Astrocyte of the spinal cord (primary cell): ENCODE results near the gene SNCAIP.

Experiments used
- DNase-seq: peaks from one replicate; pipeline ENCODE4 v3.0.0; 2011; ENCODE audit warnings: low read depth, low spot score
- H3K4me3 ChIP-seq: 2 replicates; pipeline ENCODE4 v1.5.1; 2011; ENCODE audit warnings: low read depth, mild to moderate bottlenecking, low read length, moderate library complexity
- in situ Hi-C: cut with HindIII; loops from 2 replicates; pipeline ENCODE4 v1.10.0; 2017; ENCODE audit warnings: low sequenced_read_pairs
- TF ChIP-seq, protein P1 (sequence below): IDR thresholded peaks from 2 replicates; pipeline ENCODE4 v1.5.1; 2012; ENCODE audit warnings: low read depth, mild to moderate bottlenecking, low read length, inconsistent platforms

The SNCAIP gene

DNA sequence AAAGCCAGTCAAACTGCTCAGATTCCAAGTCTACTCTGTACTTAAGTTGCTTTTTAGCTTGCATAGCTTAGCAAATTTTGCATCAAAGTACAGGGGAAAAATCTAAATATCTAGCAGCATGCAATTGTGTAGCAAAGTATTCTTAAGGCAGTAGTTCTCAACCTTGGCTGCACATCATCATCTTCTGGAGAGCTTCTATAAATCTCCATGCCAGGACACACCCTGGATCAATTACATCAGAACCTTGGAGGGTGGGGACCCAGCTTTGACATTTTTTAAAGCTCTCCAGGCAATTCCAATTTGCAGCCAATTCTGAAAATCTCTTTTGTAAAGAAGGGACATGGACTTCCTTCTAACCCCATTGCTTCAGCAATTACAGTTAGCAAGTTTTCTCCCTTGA is 187.5 kb downstream of the SNCAIP start:
- no peak for DNase-seq
- TF ChIP-seq, protein P1, sequence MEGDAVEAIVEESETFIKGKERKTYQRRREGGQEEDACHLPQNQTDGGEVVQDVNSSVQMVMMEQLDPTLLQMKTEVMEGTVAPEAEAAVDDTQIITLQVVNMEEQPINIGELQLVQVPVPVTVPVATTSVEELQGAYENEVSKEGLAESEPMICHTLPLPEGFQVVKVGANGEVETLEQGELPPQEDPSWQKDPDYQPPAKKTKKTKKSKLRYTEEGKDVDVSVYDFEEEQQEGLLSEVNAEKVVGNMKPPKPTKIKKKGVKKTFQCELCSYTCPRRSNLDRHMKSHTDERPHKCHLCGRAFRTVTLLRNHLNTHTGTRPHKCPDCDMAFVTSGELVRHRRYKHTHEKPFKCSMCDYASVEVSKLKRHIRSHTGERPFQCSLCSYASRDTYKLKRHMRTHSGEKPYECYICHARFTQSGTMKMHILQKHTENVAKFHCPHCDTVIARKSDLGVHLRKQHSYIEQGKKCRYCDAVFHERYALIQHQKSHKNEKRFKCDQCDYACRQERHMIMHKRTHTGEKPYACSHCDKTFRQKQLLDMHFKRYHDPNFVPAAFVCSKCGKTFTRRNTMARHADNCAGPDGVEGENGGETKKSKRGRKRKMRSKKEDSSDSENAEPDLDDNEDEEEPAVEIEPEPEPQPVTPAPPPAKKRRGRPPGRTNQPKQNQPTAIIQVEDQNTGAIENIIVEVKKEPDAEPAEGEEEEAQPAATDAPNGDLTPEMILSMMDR: no peak
- no peak overlapping the region for H3K4me3 ChIP-seq
- in situ Hi-C loops: no loop called here

DNA sequence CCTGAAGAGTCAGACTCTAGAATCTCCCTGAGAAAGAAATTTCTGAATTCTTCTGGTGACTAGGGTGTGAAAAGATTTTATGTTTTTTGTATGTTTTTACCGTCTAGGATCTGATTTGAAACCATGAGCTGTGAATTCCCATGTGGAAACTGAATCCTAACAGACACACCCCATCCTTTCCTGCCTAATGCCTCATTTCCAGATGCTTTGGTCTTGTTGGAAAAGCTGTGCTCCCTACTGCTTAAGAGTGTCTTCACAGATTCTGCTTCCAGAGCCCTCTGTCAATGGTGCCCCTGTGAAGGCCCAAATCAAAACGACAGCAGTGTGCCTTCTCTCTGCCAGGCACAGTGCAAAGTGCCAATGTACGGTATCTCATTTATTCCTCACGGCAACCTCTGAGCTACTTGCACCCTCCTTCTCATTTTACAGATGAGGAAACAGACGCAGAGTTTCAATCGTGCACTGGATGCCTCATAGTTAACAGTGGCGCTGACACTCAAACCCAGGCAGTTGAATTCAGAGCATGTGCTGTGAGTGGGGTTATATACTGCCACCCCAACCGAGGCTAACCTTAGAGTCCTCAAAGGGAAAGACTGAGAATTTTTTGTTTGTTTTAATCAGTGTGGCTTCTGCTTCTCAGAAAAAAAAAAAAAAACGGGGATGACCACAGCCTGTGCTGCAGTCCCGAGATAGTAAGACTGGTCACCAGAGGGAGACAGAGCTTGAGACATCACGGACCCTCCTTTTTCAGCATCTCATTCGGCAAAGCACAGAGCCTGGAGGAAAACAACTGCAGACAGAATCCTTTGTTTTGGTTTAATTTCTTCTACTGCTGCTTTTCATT is 188.4 kb downstream of the SNCAIP start:
- TF ChIP-seq, protein P1: peak; percentile 73
- in situ Hi-C loops: no loop called here
- peak; percentile 60 for DNase-seq
- H3K4me3 ChIP-seq: no peak overlapping the region

DNA sequence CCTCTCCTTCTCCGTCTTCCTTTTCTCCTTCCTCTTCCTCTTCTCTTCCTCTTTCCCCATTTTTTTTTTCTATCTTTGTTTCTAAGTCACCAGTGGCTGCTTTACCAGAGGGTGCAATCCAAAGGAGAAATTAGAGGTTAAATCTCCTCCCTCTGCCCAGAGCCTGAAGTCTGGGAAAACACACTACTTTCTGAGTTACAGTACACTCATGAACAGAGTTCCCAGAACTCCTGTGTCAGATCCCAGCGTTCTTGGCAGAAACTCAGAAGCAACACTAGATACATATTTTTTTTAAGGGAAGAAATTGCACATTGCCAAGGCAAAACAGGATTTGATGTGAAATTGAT is 189.0 kb downstream of the SNCAIP start:
- no peak for DNase-seq
- H3K4me3 ChIP-seq: no peak overlapping the region
- TF ChIP-seq, protein P1: no peak
- in situ Hi-C loops: no loop called here

DNA sequence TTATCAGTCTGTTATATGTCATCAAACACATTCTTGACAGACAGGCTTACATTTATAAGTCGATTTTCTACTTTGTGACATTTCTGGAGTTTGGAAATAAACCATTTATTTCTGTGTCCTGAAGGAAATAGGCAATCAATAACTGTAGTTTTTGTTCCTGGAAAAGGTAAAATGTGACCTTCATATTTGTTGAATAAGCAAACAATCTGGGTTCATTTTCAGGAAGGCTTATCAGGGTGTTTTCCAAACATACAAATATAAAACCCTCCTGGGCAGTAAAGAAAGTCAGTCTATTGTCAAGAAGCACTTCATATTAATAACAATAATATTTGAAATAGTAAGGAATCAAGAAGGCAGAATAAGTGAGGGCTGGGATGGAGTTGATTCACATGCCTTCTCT is 195.0 kb downstream of the SNCAIP start:
- DNase-seq: no peak
- in situ Hi-C loops: no loop called here
- TF ChIP-seq, protein P1: no peak
- H3K4me3 ChIP-seq: no peak overlapping the region

DNA sequence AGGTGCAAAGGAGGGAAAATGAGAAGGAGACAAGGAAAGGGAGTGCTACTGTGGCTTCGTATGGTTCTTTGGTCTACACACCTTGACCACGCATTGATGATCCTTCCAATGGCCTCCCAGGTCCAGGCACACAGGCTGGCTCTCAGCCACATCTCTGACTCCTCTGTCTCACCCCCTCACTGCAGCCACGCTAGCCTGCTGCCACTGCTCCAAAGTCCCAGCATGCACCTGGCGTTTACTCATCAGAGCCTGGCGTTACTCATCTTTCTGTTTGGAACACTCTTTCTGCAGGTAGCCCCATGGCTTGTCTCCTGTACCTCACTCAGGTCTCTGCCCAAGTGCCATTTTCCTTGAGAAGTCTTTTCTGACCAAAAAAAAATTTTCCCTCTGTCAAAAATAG is 195.5 kb downstream of the SNCAIP start:
- in situ Hi-C loops: no loop called here
- DNase-seq: no peak
- H3K4me3 ChIP-seq: no peak overlapping the region
- TF ChIP-seq, protein P1: no peak

DNA sequence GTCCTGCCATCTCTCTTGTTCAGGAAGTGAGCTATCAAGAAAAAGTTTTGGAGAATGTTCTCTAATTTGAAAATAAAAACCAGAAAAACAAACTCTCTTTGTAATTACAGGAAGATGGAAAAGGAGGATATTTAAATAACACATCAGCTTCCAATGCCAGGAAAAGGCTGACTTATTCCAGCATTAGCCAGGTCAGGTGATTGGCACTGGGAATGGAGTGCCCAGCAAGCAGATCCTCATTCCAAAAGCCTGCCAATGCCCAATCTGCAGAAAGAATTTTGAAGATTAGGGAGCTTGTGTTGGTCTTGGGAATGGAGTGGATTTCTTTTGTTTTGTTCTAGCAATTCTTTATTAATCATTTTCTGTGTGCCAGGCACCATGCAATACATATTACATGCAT is 196.6 kb downstream of the SNCAIP start:
- in situ Hi-C loops: no loop called here
- no peak for DNase-seq
- H3K4me3 ChIP-seq: no peak overlapping the region
- TF ChIP-seq, protein P1: no peak
